K562 (cell line): ENCODE data around the gene TTC21A. TPM values are rescaled to one million over a fixed set of nuclear protein-coding genes. Genes with fewer than 3 reads are reported as not detected.

ENCODE experiments used
- ARID3B ChIP-seq: fragments of 250-450 bp; sonication (Bioruptor Pico); IDR thresholded peaks from 2 replicates; pipeline ENCODE4 v1.4.0; 2020; ENCODE audit warnings: borderline replicate concordance
- EHMT2 ChIP-seq: fragments of 450-650 bp; IDR thresholded peaks from 2 replicates; pipeline ENCODE4 v1.6.1; 2018; ENCODE audit warnings: antibody characterized with exemption
- ELF1 ChIP-seq: fragments of 200-800 bp; sonication (Bioruptor generic); IDR thresholded peaks from 2 replicates; pipeline ENCODE4 v1.6.1; 2016; ENCODE audit warnings: missing genetic modification characterization, missing compliant biosample characterization
- FOXA3 ChIP-seq, 2 experiments: fragments of 450-650 bp in 1 of 2; sonication (generic) in 1 of 2; formaldehyde crosslinking; IDR thresholded peaks in 1 of 2; conservative IDR thresholded peaks in 1 of 2; 2 replicates each; pipeline versions ENCODE4 v1.4.0 to v1.8.0; 2020 to 2022; ENCODE audit warnings: mild to moderate bottlenecking in 2 of 2, missing genetic modification reagents in 1 of 2
- FOXJ2 ChIP-seq: fragments of 200-800 bp; sonication (Bioruptor generic); IDR thresholded peaks from 2 replicates; pipeline ENCODE4 v1.6.1; 2016; ENCODE audit warnings: missing genetic modification characterization, missing compliant biosample characterization
- ILF3 ChIP-seq: fragments of 450-650 bp; IDR thresholded peaks from 2 replicates; pipeline ENCODE4 v1.6.1; 2018; ENCODE audit warnings: antibody characterized with exemption, mild to moderate bottlenecking, moderate library complexity, borderline replicate concordance
- MITF ChIP-seq: IDR thresholded peaks from 2 replicates; pipeline ENCODE4 v1.6.1; 2014; ENCODE audit warnings: antibody characterized with exemption
- POLR3G ChIP-seq: IDR thresholded peaks from 2 replicates; pipeline ENCODE4 v1.6.1; 2011; ENCODE audit not compliant: insufficient read length, insufficient replicate concordance; ENCODE audit errors: extremely low read depth
- SRSF9 ChIP-seq: fragments of 200-400 bp; formaldehyde crosslinking; IDR thresholded peaks from 2 replicates; pipeline ENCODE4 v1.6.1; 2017; ENCODE audit warnings: low read depth, low read length, borderline replicate concordance
- TSHZ1 ChIP-seq: fragments of 250-450 bp; sonication (Bioruptor Pico); IDR thresholded peaks from 2 replicates; pipeline ENCODE4 v1.4.0; 2020; ENCODE audit warnings: mild to moderate bottlenecking, moderate library complexity
- XRCC3 ChIP-seq: fragments of 450-650 bp; IDR thresholded peaks from 2 replicates; pipeline ENCODE4 v1.6.1; 2017; ENCODE audit warnings: mild to moderate bottlenecking, moderate library complexity
- ZBTB1 ChIP-seq: sonication (generic); formaldehyde crosslinking; IDR thresholded peaks from 2 replicates; pipeline ENCODE4 v1.8.1; 2023; ENCODE audit warnings: missing genetic modification reagents, low read depth, mild to moderate bottlenecking, borderline replicate concordance
- ZNF584 ChIP-seq: fragments of 200-800 bp; sonication (Bioruptor generic); IDR thresholded peaks from 2 replicates; pipeline ENCODE4 v1.6.1; 2016; ENCODE audit warnings: low read depth, mild to moderate bottlenecking, missing genetic modification characterization, missing compliant biosample characterization
- polyA plus RNA-seq, 8 experiments: library from polyadenylated mRNA; depleted of rRNA in 4 of 8; stranded (reverse) in 5 of 8; unstranded in 3 of 8; fragments of >200 nt; fragmentation: Nextera tagmentation in 2 of 8; fragmentation: Illumina TruSeq in 1 of 8; extraction: Ambion mirVana in 2 of 8; extraction: Trizol in 1 of 8; gene quantifications; 2 replicates each; pipeline versions ENCODE4 v1.2.1 to v1.2.3, GENCODE V29; 2011 to 2014; ENCODE audit warnings: inconsistent platforms in 1 of 8, missing spikeins in 1 of 8
- total RNA-seq, 7 experiments: library from RNA; depleted of rRNA in 6 of 7; stranded (reverse); fragments of >200 nt in 6 of 7; fragmentation: Illumina TruSeq in 2 of 7; extraction: Trizol in 2 of 7; gene quantifications; 2 replicates each; pipeline versions ENCODE4 v1.2.1 to v1.2.3, GENCODE V29; 2011 to 2021; ENCODE audit warnings: low replicate concordance in 1 of 7
- TF ChIP-seq, protein P1 (sequence below): fragments of 250-450 bp; sonication (Bioruptor Pico); IDR thresholded peaks from 2 replicates; pipeline ENCODE4 v1.8.0; 2021; ENCODE audit warnings: moderate library complexity, mild to moderate bottlenecking, inconsistent platforms

TTC21A gene
- total and polyA plus RNA-seq, 9 of the 15 experiments (the other 6 are each of a cell fraction or from before 2014, with no cell fraction given) = 0.22 to 1.4 (median 0.70) TPM

- TF ChIP-seq MITF (peak; percentile 39; the same call in 1 of the 2 replicates), ARID3B (CRISPR knock-in tag) (peak; percentile 38; the same call in 1 of the 2 replicates), FOXJ2 (no peak), ZNF584 (CRISPR knock-in tag) (no peak), SRSF9 (no peak), ILF3 (no peak; the same call in 1 of the 2 replicates), FOXA3 (CRISPR knock-in tag; conservative IDR thresholded peaks at IDR 0.05 in 1 of 2, IDR thresholded peaks at IDR 0.05 in 1 of 2) (no peak), ZBTB1 (no peak), ELF1 (tag) (peak; percentile 14; the same call in 1 of the 2 replicates), EHMT2 (0 out of 2 replicates have a peak, but pooled peaks have one; percentile 22), XRCC3 (no peak), TSHZ1 (CRISPR knock-in tag) (no peak), POLR3G (no peak)
- TF ChIP-seq, protein P1, sequence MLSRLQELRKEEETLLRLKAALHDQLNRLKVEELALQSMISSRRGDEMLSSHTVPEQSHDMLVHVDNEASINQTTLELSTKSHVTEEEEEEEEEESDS = no peak
Measured at GRCh38 chr3:39107388-39108199, at the start of gene TTC21A, which contains the start of gene GORASP1 (continued).
